Neutrophil (primary cell): ENCODE data around the gene RUSC1.
A peak's percentile ranks its signal among the peaks of the same experiment; 100 is the strongest.

Experiments
- H3K27ac ChIP-seq: fragments of 200-600 bp; sonication (generic); 2 replicates; pipeline ENCODE4 v1.5.1; 2016; ENCODE audit warnings: mild to moderate bottlenecking, moderate library complexity
- H3K27me3 ChIP-seq: fragments of 200-600 bp; sonication (generic); 2 replicates; pipeline ENCODE4 v1.6.0; 2016; ENCODE audit warnings: mild to moderate bottlenecking
- H3K36me3 ChIP-seq: fragments of 200-600 bp; sonication (generic); 2 replicates; pipeline ENCODE4 v1.5.1; 2017
- H3K4me1 ChIP-seq, 2 experiments: fragments of 200-600 bp in 1 of 2; sonication (generic) in 1 of 2; 1 replicate in 1 of 2; 2 replicates in 1 of 2; pipeline versions ENCODE4 v1.5.1 to v1.6.1; 2013 to 2016; ENCODE audit warnings: low read depth in 1 of 2, low read length in 1 of 2, mild to moderate bottlenecking in 1 of 2, moderate library complexity in 1 of 2; ENCODE audit not compliant: control insufficient read depth in 1 of 2, insufficient read depth in 1 of 2
- H3K4me3 ChIP-seq, 2 experiments: fragments of 200-600 bp in 1 of 2; sonication (generic) in 1 of 2; 1 replicate in 1 of 2; 2 replicates in 1 of 2; pipeline ENCODE4 v1.5.1; 2013 to 2016; ENCODE audit warnings: low read depth in 1 of 2, low read length in 1 of 2, mild to moderate bottlenecking in 1 of 2, moderate library complexity in 1 of 2
- H3K9me3 ChIP-seq: fragments of 200-600 bp; sonication (generic); 2 replicates; pipeline ENCODE4 v1.5.1; 2016
- TF ChIP-seq, protein P1 (sequence below): fragments of 200-600 bp; sonication (generic); IDR thresholded peaks from 2 replicates; pipeline ENCODE4 v1.5.1; 2016; ENCODE audit warnings: antibody characterized with exemption

The RUSC1 gene, protein sequence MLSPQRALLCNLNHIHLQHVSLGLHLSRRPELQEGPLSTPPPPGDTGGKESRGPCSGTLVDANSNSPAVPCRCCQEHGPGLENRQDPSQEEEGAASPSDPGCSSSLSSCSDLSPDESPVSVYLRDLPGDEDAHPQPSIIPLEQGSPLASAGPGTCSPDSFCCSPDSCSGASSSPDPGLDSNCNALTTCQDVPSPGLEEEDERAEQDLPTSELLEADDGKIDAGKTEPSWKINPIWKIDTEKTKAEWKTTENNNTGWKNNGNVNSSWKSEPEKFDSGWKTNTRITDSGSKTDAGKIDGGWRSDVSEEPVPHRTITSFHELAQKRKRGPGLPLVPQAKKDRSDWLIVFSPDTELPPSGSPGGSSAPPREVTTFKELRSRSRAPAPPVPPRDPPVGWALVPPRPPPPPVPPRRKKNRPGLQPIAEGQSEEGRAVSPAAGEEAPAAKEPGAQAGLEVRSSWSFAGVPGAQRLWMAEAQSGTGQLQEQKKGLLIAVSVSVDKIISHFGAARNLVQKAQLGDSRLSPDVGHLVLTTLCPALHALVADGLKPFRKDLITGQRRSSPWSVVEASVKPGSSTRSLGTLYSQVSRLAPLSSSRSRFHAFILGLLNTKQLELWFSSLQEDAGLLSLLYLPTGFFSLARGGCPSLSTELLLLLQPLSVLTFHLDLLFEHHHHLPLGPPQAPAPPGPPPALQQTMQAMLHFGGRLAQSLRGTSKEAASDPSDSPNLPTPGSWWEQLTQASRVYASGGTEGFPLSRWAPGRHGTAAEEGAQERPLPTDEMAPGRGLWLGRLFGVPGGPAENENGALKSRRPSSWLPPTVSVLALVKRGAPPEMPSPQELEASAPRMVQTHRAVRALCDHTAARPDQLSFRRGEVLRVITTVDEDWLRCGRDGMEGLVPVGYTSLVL

DNA sequence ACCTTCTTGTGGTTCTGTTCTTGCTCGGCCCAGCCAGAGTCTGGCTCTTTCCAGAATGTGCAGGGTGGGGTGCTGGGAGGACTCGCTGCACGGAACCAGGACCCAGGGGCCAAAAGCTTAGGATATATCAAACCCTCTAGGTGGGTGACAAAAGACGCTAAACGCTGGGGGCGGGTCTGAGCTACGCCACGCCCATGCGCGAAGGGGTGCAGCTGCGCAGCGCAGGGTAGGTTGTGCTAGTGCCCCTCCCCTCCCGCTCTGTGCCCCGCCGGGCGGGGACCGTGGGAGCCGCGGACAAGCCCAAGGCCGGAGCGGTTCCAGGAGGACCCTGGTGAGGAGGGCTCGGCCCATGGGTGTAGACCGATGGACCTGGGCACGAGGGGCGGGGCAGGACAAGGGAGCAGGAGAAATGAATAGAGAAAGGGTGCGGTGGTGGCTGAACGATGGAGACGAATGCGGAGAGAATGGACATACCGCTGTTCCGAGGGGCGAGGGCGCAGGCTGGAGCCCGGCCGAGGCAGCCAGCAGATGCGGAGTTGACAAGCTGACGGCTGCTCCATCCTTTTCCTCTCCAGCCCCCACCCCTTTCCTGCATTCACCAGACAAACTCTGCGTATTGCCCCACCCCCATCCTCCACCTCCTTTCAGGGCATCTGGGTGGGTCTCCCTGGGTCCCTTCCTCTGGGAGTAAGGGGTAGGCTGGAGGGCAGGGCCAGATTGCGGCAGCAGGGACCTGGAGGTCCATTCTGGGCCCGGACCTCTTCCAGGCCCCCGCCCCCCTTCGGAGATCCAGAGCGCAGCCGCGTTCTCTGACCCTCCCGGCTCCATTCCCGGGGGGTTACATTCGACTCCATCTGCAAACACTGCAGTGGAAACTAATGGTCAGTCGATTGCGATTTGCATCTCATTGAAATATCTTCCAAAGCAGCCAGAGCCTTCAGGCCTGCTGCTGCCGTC lies at the start of gene RUSC1:
Gene RUSC1 (plus strand): TSS at position 234 of the 957 bp plus-strand sequence. CDS start 880 bp downstream, outside the sequence.
- Histone ChIP-seq H3K36me3 (peaks cover 15% of the 10 kb centered on the region), H3K9me3 (no peaks in the 10 kb centered on the region), H3K27me3 (no peaks in the 10 kb centered on the region), H3K4me3 (peak within 1 kb of the TSS; percentile 62 to 65), H3K27ac (peak within 1 kb of the TSS; percentile 27), H3K4me1 (peaks cover 47 to 58% of the 10 kb centered on the region in 2 experiments)
- TF ChIP-seq, protein P1, sequence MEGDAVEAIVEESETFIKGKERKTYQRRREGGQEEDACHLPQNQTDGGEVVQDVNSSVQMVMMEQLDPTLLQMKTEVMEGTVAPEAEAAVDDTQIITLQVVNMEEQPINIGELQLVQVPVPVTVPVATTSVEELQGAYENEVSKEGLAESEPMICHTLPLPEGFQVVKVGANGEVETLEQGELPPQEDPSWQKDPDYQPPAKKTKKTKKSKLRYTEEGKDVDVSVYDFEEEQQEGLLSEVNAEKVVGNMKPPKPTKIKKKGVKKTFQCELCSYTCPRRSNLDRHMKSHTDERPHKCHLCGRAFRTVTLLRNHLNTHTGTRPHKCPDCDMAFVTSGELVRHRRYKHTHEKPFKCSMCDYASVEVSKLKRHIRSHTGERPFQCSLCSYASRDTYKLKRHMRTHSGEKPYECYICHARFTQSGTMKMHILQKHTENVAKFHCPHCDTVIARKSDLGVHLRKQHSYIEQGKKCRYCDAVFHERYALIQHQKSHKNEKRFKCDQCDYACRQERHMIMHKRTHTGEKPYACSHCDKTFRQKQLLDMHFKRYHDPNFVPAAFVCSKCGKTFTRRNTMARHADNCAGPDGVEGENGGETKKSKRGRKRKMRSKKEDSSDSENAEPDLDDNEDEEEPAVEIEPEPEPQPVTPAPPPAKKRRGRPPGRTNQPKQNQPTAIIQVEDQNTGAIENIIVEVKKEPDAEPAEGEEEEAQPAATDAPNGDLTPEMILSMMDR = no peak

DNA sequence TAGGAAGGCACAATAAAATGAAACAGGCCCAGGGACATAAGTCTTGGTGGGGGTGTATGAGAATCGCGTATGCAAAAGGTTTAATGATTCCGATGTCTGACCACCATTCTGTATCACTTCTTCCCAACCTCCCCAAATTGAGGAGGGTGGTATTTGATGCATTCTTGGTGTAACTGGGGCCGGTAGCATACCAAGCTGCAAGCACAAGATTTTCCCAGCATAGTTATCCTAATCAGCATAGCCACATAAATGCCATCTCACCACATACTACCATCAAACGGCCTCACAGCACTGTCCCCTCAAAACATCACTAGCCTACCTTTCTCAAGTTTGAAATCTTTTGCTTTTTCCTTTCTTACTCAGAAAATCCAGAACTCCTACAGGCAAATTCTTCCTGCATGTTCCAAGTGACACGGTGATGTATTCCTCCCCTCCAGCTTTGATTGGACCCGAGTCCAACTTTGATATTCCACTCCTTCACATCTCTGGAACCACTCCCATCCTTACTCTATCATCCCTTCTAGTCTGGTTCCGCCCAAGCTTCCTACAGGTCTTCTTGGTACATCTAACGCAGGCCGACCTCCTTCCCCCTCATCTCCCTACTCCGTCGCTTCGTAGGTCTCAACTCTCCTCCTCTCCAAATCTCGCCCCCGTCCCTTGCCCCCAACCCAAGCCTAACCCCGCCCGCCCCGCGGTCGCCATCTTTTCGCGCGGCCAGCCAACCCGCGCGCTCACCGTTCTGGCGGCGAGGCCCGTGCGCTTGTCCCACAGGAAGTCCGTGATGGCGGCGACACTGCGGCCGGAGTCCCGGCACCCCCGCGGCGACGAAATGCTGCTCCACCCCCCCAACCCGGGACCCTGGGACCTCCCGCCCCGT lies 48.0 kb upstream of the RUSC1 start:
- peak overlapping the region; percentile 94 for H3K27ac ChIP-seq
- peak overlapping the region; percentile 72 to 94 for H3K4me3 ChIP-seq
- H3K27me3 ChIP-seq = peaks cover 8% of the 10 kb centered on the region
- H3K4me1 ChIP-seq = peaks cover 26 to 28% of the 10 kb centered on the region in 2 experiments
- no peaks in the 10 kb centered on the region for H3K9me3 ChIP-seq
- TF ChIP-seq, protein P1 = no peak
- H3K36me3 ChIP-seq = peaks cover 32% of the 10 kb centered on the region

GRCh38 chr1:155273343-155274245 lies 47.1 kb upstream of the RUSC1 start, which contains the start of gene CLK2:
TSS of gene CLK2 (minus strand) at chr1:155273504. CDS start at chr1:155270977, 2,527 bp downstream.
- peaks cover 17% of the 10 kb centered on the region for H3K27me3 ChIP-seq
- peak within 1 kb of the TSS; percentile 72 to 94 for H3K4me3 ChIP-seq
- H3K4me1 ChIP-seq = peaks cover 30 to 34% of the 10 kb centered on the region in 2 experiments
- no peaks in the 10 kb centered on the region for H3K9me3 ChIP-seq
- peak within 1 kb of the TSS; percentile 94 for H3K27ac ChIP-seq
- TF ChIP-seq, protein P1 = peak; percentile 35
- peaks cover 23% of the 10 kb centered on the region for H3K36me3 ChIP-seq

- Histone ChIP-seq H3K27ac (peak within 1 kb of the TSS; percentile 35), H3K36me3 (no peaks in the 10 kb centered on the region), H3K4me1 (peaks cover 28 to 32% of the 10 kb centered on the region in 2 experiments), H3K9me3 (no peaks in the 10 kb centered on the region), H3K27me3 (peaks cover 31% of the 10 kb centered on the region), H3K4me3 (peak within 1 kb of the TSS; percentile 62 to 71)
- TF ChIP-seq, protein P1 = peak; percentile 68
Measured at GRCh38 chr1:155277070-155277901, 43.4 kb upstream of the RUSC1 start, which contains the start of gene HCN3. TSS of gene HCN3 (plus strand) at chr1:155277463. CDS start at chr1:155277591, 128 bp downstream.
